HG02885 (cell line): ENCODE measurements around the gene KRT9.
"Not testable (repeated sequence)": the region's sequence is repeated elsewhere in the genome, so short reads cannot be mapped to it uniquely, and the experiment has no call there.

Source experiments
- ATAC-seq: cut with Tn5 transposase; IDR thresholded peaks from one replicate; pipeline ENCODE4 v1.9.1; 2021; ENCODE audit warnings: mild to moderate bottlenecking; ENCODE audit not compliant: unreplicated experiment, poor library complexity

The KRT9 gene

GRCh38 chr17:41548844-41549595, 22.8 kb downstream of the KRT9 start:
- ATAC-seq = no peak

- no peak for ATAC-seq
Observed at GRCh38 chr17:41547921-41548843, 23.7 kb downstream of the KRT9 start.

GRCh38 chr17:41547378-41547841, 24.4 kb downstream of the KRT9 start:
- ATAC-seq = no peak

- ATAC-seq = no peak
Observed at GRCh38 chr17:41546819-41547218, 25.0 kb downstream of the KRT9 start.

GRCh38 chr17:41545829-41546410, 25.9 kb downstream of the KRT9 start:
- ATAC-seq = no peak

GRCh38 chr17:41544935-41545334, 26.9 kb downstream of the KRT9 start:
- no peak for ATAC-seq

- ATAC-seq = no peak
Observed at GRCh38 chr17:41544491-41544892, 27.4 kb downstream of the KRT9 start.

GRCh38 chr17:41542786-41543185, 29.1 kb downstream of the KRT9 start:
- ATAC-seq = not testable (repeated sequence)

- ATAC-seq = no peak
Observed at GRCh38 chr17:41542357-41542756, 29.5 kb downstream of the KRT9 start.

- ATAC-seq = no peak
Observed at GRCh38 chr17:41540921-41541625, 30.8 kb downstream of the KRT9 start.

GRCh38 chr17:41539979-41540701, 31.7 kb downstream of the KRT9 start:
- ATAC-seq = no peak

- no peak for ATAC-seq
Observed at GRCh38 chr17:41539071-41539492, 32.8 kb downstream of the KRT9 start.

- ATAC-seq = no peak
Observed at GRCh38 chr17:41538565-41538991, 33.3 kb downstream of the KRT9 start.

GRCh38 chr17:41537990-41538389, 33.9 kb downstream of the KRT9 start:
- ATAC-seq = no peak

- no peak for ATAC-seq
Observed at GRCh38 chr17:41537614-41537954, 34.3 kb downstream of the KRT9 start.

GRCh38 chr17:41536741-41537613, 34.9 kb downstream of the KRT9 start:
- ATAC-seq = no peak

GRCh38 chr17:41535764-41536481, 35.9 kb downstream of the KRT9 start:
- no peak for ATAC-seq

GRCh38 chr17:41534899-41535546, 36.8 kb downstream of the KRT9 start:
- ATAC-seq = no peak
